ENCODE results near the gene RAPGEF5.

Gene RAPGEF5

GRCh38 chr7:22223807-22224206 is 133.1 kb downstream of the RAPGEF5 start:
- TF ChIP-seq ZFX (IDR thresholded peaks at IDR 0.05; ENCODE audit: borderline replicate concordance): no peak
- no peak for TF ChIP-seq CTCF (IDR thresholded peaks at IDR 0.05)
- H3K27ac ChIP-seq: no peak overlapping the region

GRCh38 chr7:22220941-22221340 is 136.0 kb downstream of the RAPGEF5 start:
- no peak overlapping the region for H3K27ac ChIP-seq
- TF ChIP-seq ZFX (IDR thresholded peaks at IDR 0.05; ENCODE audit: borderline replicate concordance) (no peak), CTCF (IDR thresholded peaks at IDR 0.05) (no peak)

GRCh38 chr7:22219739-22220493 is 137.0 kb downstream of the RAPGEF5 start:
- H3K27ac ChIP-seq: no peak overlapping the region
- no peak for TF ChIP-seq CTCF (IDR thresholded peaks at IDR 0.05)
- no peak for TF ChIP-seq ZFX (IDR thresholded peaks at IDR 0.05; ENCODE audit: borderline replicate concordance)

- TF ChIP-seq ZFX (IDR thresholded peaks at IDR 0.05; ENCODE audit: borderline replicate concordance): no peak
- no peak for TF ChIP-seq CTCF (IDR thresholded peaks at IDR 0.05)
- H3K27ac ChIP-seq: no peak overlapping the region
Measured at GRCh38 chr7:22219036-22219435, 137.9 kb downstream of the RAPGEF5 start.

- no peak overlapping the region for H3K27ac ChIP-seq
- TF ChIP-seq ZFX (IDR thresholded peaks at IDR 0.05; ENCODE audit: borderline replicate concordance): no peak
- no peak for TF ChIP-seq CTCF (IDR thresholded peaks at IDR 0.05)
Measured at GRCh38 chr7:22216832-22217475, 140.0 kb downstream of the RAPGEF5 start.

- no peak overlapping the region for H3K27ac ChIP-seq
- no peak for TF ChIP-seq ZFX (IDR thresholded peaks at IDR 0.05; ENCODE audit: borderline replicate concordance)
- TF ChIP-seq CTCF (IDR thresholded peaks at IDR 0.05): no peak
Measured at GRCh38 chr7:22216309-22216708, 140.6 kb downstream of the RAPGEF5 start.

- no peak overlapping the region for H3K27ac ChIP-seq
- TF ChIP-seq ZFX (IDR thresholded peaks at IDR 0.05; ENCODE audit: borderline replicate concordance) (no peak), CTCF (IDR thresholded peaks at IDR 0.05) (no peak)
Measured at GRCh38 chr7:22214000-22214399, 143.0 kb downstream of the RAPGEF5 start.

Data from 22Rv1 (cell line).